ENCODE data around the gene COLEC12.

- TF ChIP-seq CTCF (conservative IDR thresholded peaks at IDR 0.05; ENCODE audit: low read length) = no peak
- TF ChIP-seq EZH2phosphoT487 (IDR thresholded peaks at IDR 0.05; ENCODE audit: borderline replicate concordance) = no peak
These were observed 79.7 kb downstream of the COLEC12 start for GRCh38 chr18:420661-421246.
